SK-N-SH (cell line): Measurements from ENCODE around the gene CUX1.
A peak's percentile ranks its signal among the peaks of the same experiment; 100 is the strongest.

Experiments
- EZH2phosphoT487 ChIP-seq: fragments of 200-600 bp; sonication (generic); IDR thresholded peaks from 2 replicates; pipeline ENCODE4 v1.6.1; 2017; ENCODE audit warnings: low read depth, mixed run types, mild to moderate bottlenecking, antibody characterized with exemption, moderate library complexity, borderline replicate concordance
- NRF1 ChIP-seq: IDR thresholded peaks from 2 replicates; pipeline ENCODE4 v1.6.1; 2012; ENCODE audit warnings: low read depth, mild to moderate bottlenecking, low read length
- POLR2AphosphoS5 ChIP-seq: IDR thresholded peaks from 2 replicates; pipeline ENCODE4 v1.6.1; 2012; ENCODE audit warnings: low read depth, low read length
- TAF1 ChIP-seq: IDR thresholded peaks from 2 replicates; pipeline ENCODE4 v1.6.1; 2012; ENCODE audit warnings: low read depth, mild to moderate bottlenecking, low read length, moderate library complexity, borderline replicate concordance
- TF ChIP-seq, protein P1 (sequence below): fragments of 200-600 bp; sonication (generic); IDR thresholded peaks from 2 replicates; pipeline ENCODE4 v1.6.1; 2017; ENCODE audit warnings: antibody characterized with exemption, mild to moderate bottlenecking, moderate library complexity

DNA sequence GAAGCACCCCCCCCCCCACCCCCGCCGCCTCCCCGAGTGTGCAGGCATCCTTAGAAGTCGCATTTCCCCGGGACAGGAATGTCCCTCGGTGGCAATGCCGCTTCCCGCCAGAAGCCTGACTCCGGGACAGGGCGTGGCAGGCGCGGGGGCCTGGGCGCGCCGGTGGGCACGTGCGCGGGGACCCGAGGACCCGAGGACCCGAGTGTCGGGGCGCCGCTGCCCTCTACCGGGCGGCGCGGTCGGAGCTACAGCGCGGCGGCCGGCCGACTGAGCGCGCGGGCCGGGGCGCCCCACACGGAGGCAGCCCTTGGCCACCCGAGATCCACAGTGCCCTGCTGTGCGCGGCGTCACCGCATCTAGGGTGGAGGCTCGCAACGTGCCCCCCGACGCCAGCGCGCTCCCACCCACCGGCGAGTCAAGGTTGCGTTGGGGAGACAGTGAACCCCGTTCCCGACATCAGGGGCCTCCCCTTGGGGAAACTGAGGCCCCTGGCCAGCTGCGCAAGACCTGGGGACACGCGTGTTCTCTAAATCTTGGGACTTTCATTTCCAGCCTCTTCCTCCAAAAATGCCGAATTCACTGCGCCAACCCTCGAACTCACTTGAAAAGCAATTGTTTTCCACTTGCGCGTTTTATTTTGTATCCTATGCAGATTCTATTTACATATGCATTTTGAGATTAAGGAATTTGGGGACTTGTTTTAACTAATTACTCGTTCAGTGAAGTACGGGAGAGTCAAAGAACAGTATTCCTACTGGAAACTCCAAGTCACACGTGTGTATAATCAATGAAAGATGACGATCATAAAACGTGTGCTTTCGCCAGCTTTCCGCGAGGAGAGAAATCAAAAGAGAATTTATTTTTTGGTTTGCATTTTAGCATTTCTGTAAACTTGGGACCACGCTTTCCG is 3.1 kb upstream of the CUX1 start:
- TF ChIP-seq, protein P1, sequence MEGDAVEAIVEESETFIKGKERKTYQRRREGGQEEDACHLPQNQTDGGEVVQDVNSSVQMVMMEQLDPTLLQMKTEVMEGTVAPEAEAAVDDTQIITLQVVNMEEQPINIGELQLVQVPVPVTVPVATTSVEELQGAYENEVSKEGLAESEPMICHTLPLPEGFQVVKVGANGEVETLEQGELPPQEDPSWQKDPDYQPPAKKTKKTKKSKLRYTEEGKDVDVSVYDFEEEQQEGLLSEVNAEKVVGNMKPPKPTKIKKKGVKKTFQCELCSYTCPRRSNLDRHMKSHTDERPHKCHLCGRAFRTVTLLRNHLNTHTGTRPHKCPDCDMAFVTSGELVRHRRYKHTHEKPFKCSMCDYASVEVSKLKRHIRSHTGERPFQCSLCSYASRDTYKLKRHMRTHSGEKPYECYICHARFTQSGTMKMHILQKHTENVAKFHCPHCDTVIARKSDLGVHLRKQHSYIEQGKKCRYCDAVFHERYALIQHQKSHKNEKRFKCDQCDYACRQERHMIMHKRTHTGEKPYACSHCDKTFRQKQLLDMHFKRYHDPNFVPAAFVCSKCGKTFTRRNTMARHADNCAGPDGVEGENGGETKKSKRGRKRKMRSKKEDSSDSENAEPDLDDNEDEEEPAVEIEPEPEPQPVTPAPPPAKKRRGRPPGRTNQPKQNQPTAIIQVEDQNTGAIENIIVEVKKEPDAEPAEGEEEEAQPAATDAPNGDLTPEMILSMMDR: peak; percentile 60
- TF ChIP-seq NRF1 (peak; percentile 31; the same call in 1 of the 2 replicates), POLR2AphosphoS5 (no peak), EZH2phosphoT487 (no peak), TAF1 (no peak)
